ENCODE results near the gene D2HGDH.
"Not testable (repeated sequence)": the region's sequence is repeated elsewhere in the genome, so short reads cannot be mapped to it uniquely, and the experiment has no call there.

D2HGDH gene

DNA sequence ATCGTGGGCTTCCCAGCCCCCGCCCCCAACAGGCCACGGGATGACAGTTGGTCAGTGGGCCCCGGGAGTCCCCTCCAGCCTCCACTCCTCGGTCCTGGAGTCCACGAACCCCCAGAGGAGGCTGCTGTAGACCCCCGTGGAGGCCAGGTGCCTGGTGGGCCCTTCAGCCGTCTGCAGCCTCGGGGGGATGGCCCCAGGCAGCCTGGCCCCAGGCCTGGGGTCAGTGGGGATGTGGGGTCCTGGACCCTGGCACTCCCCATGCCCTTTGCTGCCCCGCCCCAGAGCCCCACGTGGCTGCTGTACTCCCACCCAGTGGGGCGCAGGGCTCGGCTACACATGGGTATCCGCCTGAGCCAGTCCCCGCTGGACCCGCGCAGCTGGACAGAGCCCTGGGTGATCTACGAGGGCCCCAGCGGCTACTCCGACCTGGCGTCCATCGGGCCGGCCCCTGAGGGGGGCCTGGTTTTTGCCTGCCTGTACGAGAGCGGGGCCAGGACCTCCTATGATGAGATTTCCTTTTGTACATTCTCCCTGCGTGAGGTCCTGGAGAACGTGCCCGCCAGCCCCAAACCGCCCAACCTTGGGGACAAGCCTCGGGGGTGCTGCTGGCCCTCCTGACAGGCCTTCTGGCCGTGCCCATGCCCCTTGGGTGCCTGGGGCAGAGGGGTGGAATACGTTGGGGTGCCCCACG lies 82.1 kb downstream of the D2HGDH start:
- FAIRE-seq (no peak), DNase-seq (ENCODE audit: insufficient read length, low spot score) (no peak)
- TF ChIP-seq CTCF (IDR thresholded peaks at IDR 0.05; ENCODE audit: insufficient read depth, missing control alignments): no peak

DNA sequence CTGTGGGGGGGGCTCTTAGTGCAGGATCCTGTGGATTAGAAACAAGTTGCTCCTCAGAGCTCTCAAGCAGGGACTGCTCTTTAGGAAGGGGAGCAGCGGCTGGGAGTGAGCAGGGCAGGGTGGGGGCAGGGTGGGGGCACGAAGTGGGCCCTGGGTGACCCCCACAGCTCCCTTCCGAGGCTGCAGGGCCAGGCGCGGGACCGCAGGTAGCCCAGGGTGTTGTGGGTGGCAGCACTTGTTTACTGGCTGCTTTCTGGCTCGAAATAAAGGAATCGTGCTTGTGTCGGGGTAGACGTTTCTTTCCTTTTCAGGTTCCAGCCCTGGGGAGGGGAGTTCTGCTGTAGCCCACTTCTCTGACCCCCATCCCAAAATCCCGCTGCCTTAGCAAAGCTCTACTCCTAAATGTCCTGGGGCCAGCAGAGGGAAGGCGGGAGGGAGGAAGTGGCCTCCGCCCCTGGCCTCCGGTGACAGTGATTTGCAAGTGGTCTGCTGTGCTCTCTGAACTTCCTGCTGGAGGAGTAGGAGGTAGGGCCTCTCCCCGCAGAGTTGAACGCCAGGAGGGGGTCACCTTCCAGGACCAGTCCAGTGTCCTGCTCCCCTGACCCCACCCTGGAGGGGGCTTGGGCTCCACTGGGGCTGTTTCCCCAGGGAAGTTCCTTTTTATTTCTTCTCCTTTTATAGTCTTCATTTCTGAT lies 82.8 kb downstream of the D2HGDH start:
- FAIRE-seq (no peak), DNase-seq (ENCODE audit: insufficient read length, low spot score) (no peak)
- no peak for TF ChIP-seq CTCF (IDR thresholded peaks at IDR 0.05; ENCODE audit: insufficient read depth, missing control alignments)

GRCh38 chr2:241817821-241818215 lies 83.4 kb downstream of the D2HGDH start:
- not testable (repeated sequence) for DNase-seq (ENCODE audit: insufficient read length, low spot score); FAIRE-seq

All from D721Med (cell line).